ENCODE measurements around the gene ZYX.

DNA sequence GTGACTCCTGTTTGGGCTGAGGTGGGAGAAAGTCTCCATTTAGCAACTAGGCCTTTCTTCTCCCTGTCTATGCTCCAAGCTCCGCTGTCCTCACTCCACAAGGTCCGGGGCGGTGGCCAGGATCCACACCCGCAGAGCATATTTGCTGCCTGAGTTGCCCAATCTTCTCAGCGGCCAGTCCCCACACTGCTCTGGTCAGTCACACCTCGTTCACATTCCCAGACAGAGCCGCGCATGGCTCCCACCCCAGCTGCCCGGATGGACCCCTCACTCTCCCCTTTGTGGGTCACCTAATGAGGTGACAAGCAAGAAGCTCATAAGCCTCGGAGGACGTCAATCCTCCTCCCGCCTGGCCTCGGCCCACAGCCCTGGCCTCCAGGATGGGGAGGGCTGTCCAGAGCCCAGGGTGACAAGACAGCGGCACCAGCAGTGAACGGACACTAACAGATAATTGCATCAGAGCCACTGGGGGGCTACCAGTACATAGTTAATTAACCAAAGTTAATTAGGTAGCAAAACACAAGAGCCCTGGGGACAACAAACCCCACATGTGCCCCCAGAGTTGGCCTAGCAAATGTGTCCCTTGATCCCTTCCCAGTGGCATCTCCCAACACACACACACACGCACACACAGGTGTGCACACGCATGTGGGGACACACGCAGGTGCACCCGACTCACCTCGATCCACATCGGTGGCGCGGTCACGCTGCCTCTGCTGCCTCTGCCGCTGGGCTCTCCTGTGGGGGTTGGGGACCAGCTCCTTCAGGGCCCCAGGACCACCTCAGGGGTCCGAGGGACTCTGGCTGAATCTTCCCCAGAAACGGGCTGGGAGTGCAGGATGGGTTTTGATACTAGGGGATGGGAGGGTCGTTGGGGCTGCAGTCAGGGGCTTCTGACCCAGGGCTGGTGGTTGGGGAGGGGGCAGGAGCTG is 15.7 kb downstream of the ZYX start:
- TF ChIP-seq, protein P1, sequence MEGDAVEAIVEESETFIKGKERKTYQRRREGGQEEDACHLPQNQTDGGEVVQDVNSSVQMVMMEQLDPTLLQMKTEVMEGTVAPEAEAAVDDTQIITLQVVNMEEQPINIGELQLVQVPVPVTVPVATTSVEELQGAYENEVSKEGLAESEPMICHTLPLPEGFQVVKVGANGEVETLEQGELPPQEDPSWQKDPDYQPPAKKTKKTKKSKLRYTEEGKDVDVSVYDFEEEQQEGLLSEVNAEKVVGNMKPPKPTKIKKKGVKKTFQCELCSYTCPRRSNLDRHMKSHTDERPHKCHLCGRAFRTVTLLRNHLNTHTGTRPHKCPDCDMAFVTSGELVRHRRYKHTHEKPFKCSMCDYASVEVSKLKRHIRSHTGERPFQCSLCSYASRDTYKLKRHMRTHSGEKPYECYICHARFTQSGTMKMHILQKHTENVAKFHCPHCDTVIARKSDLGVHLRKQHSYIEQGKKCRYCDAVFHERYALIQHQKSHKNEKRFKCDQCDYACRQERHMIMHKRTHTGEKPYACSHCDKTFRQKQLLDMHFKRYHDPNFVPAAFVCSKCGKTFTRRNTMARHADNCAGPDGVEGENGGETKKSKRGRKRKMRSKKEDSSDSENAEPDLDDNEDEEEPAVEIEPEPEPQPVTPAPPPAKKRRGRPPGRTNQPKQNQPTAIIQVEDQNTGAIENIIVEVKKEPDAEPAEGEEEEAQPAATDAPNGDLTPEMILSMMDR (IDR thresholded peaks at IDR 0.05; ENCODE audit: poor library complexity, severe bottlenecking) = no peak
- no peak for TF ChIP-seq EZH2 (IDR thresholded peaks at IDR 0.05; ENCODE audit: borderline replicate concordance, insufficient read depth, low read length, poor library complexity, severe bottlenecking)
- TF ChIP-seq EP300 (conservative IDR thresholded peaks at IDR 0.05; ENCODE audit: poor library complexity, severe bottlenecking) = no peak
- no peak for TF ChIP-seq TAF1 (IDR thresholded peaks at IDR 0.05; ENCODE audit: low read depth)
